ENCODE results near the gene AHDC1. TPM values are rescaled to one million over a fixed set of nuclear protein-coding genes. Genes with fewer than 3 reads are reported as not detected.

Gene AHDC1
- total and polyA plus RNA-seq, 9 of the 15 experiments (the other 6 are each of a cell fraction or from before 2014, with no cell fraction given): 0.21 to 36.4 (median 4.7) TPM

- H3K9me1 ChIP-seq (ENCODE audit: control insufficient read depth, insufficient read depth, low read length): no peaks in the 10 kb centered on the region
- in situ Hi-C loops (cut with MboI): loop anchor here (25.0 kb wide), 1 partner anchor 504 kb away; no protein-coding TSS in a partner anchor
- POLR2A ChIA-PET: interaction anchor here (0.7 to 2.5 kb wide), 5 partner anchors 9 to 250 kb away, joined by 3 to 6 read pairs (median 4); partner anchors contain the start of genes AHDC1 and MAP3K6
- TF ChIP-seq ZNF551 (CRISPR knock-in tag; IDR thresholded peaks at IDR 0.05) (no peak), ATF6 (CRISPR knock-in tag; IDR thresholded peaks at IDR 0.05) (no peak), HMG20A (CRISPR knock-in tag; conservative IDR thresholded peaks at IDR 0.05) (no peak), POLR3A (IDR thresholded peaks at IDR 0.05; ENCODE audit: borderline replicate concordance, extremely low read depth, insufficient read depth, insufficient read length) (no peak), ZNF76 (CRISPR knock-in tag; IDR thresholded peaks at IDR 0.05; ENCODE audit: borderline replicate concordance) (no peak), ZNF354B (CRISPR knock-in tag; IDR thresholded peaks at IDR 0.05) (no peak), THRB (CRISPR knock-in tag; conservative IDR thresholded peaks at IDR 0.05) (no peak), CEBPG (CRISPR knock-in tag; IDR thresholded peaks at IDR 0.05) (0 out of 2 replicates have a peak, but pooled peaks have one; percentile 12), CEBPG (tag; conservative IDR thresholded peaks at IDR 0.05 in 1 of 2, IDR thresholded peaks at IDR 0.05 in 1 of 2) (no peak), SMARCC2 (IDR thresholded peaks at IDR 0.05; ENCODE audit: low read depth) (no peak), ZEB2 (IDR thresholded peaks at IDR 0.05) (no peak), ARID3B (CRISPR knock-in tag; IDR thresholded peaks at IDR 0.05; ENCODE audit: borderline replicate concordance) (no peak), SMAD1 (IDR thresholded peaks at IDR 0.05; ENCODE audit: low read depth, low read length, partially characterized antibody) (no peak), SPI1 (IDR thresholded peaks at IDR 0.05; ENCODE audit: borderline replicate concordance, low read depth, low read length) (no peak), SUPT5H (IDR thresholded peaks at IDR 0.05) (no peak), ZBTB2 (IDR thresholded peaks at IDR 0.05) (no peak), ZC3H4 (CRISPR knock-in tag; IDR thresholded peaks at IDR 0.05; ENCODE audit: borderline replicate concordance) (no peak)
Measured at GRCh38 chr1:27616441-27616840, 12.5 kb upstream of the AHDC1 start.

More at GRCh38 chr1:27616441-27616840, 12.5 kb upstream of the AHDC1 start:
- BruUV-seq (replicated peaks): no TSS peak
- Histone ChIP-seq H3K4me2 (ENCODE audit: insufficient read depth, low read length) (no peak overlapping the region), H3K9me3 (replicated peaks; ENCODE audit: control insufficient read depth, insufficient read depth, low read depth, low read length) (no peaks in the 10 kb centered on the region), H3K4me1 (replicated peaks in 1 of 2; ENCODE audit: control insufficient read depth in 2 of 2, insufficient read depth in 2 of 2, low read length in 2 of 2) (peaks cover 19 to 25% of the 10 kb centered on the region in 2 experiments), H3K9ac (ENCODE audit: insufficient read depth in 1 of 2, low read depth in 2 of 2, low read length in 2 of 2) (no peak overlapping the region), H3K79me2 (ENCODE audit: control insufficient read depth, insufficient read depth, low read length) (no peaks in the 10 kb centered on the region), H3K27me3 (ENCODE audit: control insufficient read depth in 2 of 2, insufficient read depth in 2 of 2, low read length in 2 of 2) (peaks cover 0 to 17% of the 10 kb centered on the region in 2 experiments; a peak in 3 of 5 replicates), H3K36me3 (ENCODE audit: control insufficient read depth, insufficient read depth, low read length) (no peaks in the 10 kb centered on the region), H2AFZ (ENCODE audit: low read depth, low read length) (no peak overlapping the region), H3K27ac (ENCODE audit: extremely low read depth, low read depth, low read length) (no peak overlapping the region), H3K4me3 (no peak overlapping the region), H4K20me1 (replicated peaks; ENCODE audit: control insufficient read depth, insufficient read depth, low read length) (0 out of 2 replicates have a peak, but pooled peaks cover 5% of the 10 kb centered on the region)
- peak in 1 of 4 experiments; percentile 37 for DNase-seq (ENCODE audit: extremely low read depth in 1 of 4, low spot score in 3 of 4)
- intact Hi-C loops (cut with micrococcal nuclease): no loop called here
- 58% methylated on average over 2 of the region's 2 CpGs for WGBS (ENCODE audit: insufficient coverage, low coverage, missing lambda C conversion rate)
- FAIRE-seq: no peak
- ATAC-seq: peak; percentile 50
- CTCF ChIA-PET (ENCODE audit: low intra/inter-chr PET ratio): interaction anchor here (1.6 kb wide), 1 partner anchor 46 kb away, joined by 11 read pairs; no protein-coding TSS in a partner anchor

All from K562 (cell line).